K562 (cell line): Measurements from ENCODE around the gene SLC25A4. TPM values are rescaled to one million over a fixed set of nuclear protein-coding genes. Genes with fewer than 3 reads are reported as not detected.
A peak's percentile ranks its signal among the peaks of the same experiment; 100 is the strongest.

ENCODE experiments used
- ARID1B ChIP-seq: fragments of 450-650 bp; IDR thresholded peaks from 2 replicates; pipeline ENCODE4 v1.6.1; 2016; ENCODE audit warnings: antibody characterized with exemption, mild to moderate bottlenecking, inconsistent platforms
- CBFA2T3 ChIP-seq: fragments of 450-650 bp; IDR thresholded peaks from 2 replicates; pipeline ENCODE4 v1.6.1; 2017
- CBX3 ChIP-seq, 2 experiments: IDR thresholded peaks; 1 replicate in 1 of 2; 2 replicates in 1 of 2; pipeline ENCODE4 v1.6.1; 2012; ENCODE audit warnings: inconsistent platforms in 2 of 2, low read length in 2 of 2, borderline replicate concordance in 1 of 2, control low read depth in 1 of 2
- CHD1 ChIP-seq: fragments of 200-600 bp; sonication (generic); IDR thresholded peaks from one replicate; pipeline ENCODE4 v1.6.1; 2012; ENCODE audit warnings: mild to moderate bottlenecking, moderate library complexity, low read length, inconsistent platforms
- ELF4 ChIP-seq: fragments of 450-650 bp; formaldehyde crosslinking; IDR thresholded peaks from 2 replicates; pipeline ENCODE4 v1.4.0; 2022; ENCODE audit warnings: missing genetic modification characterization
- EZH2 ChIP-seq: IDR thresholded peaks from 2 replicates; pipeline ENCODE4 v1.6.1; 2012; ENCODE audit warnings: low read depth, mild to moderate bottlenecking, inconsistent platforms, low read length, borderline replicate concordance
- HIVEP1 ChIP-seq: fragments of 250-450 bp; sonication (Bioruptor Pico); IDR thresholded peaks from 2 replicates; pipeline ENCODE4 v1.4.0; 2020; ENCODE audit warnings: mild to moderate bottlenecking
- ILK ChIP-seq: fragments of 450-650 bp; IDR thresholded peaks from 2 replicates; pipeline ENCODE4 v1.6.1; 2016; ENCODE audit warnings: missing genetic modification characterization, low read depth, mild to moderate bottlenecking, missing compliant biosample characterization, moderate library complexity, borderline replicate concordance
- NR2C1 ChIP-seq, 2 experiments: fragments of 450-650 bp; IDR thresholded peaks; 2 replicates each; pipeline ENCODE4 v1.6.1; 2017; ENCODE audit warnings: mild to moderate bottlenecking in 2 of 2, antibody characterized with exemption in 1 of 2, inconsistent platforms in 1 of 2, missing compliant biosample characterization in 1 of 2, missing genetic modification characterization in 1 of 2
- RBM14 ChIP-seq: fragments of 200-400 bp; formaldehyde crosslinking; IDR thresholded peaks from 2 replicates; pipeline ENCODE4 v1.6.1; 2018; ENCODE audit warnings: low read depth, mild to moderate bottlenecking, low read length, moderate library complexity, borderline replicate concordance; ENCODE audit not compliant: insufficient read depth
- SMAD2 ChIP-seq: fragments of 150-350 bp; IDR thresholded peaks from 2 replicates; pipeline ENCODE4 v1.6.1; 2014; ENCODE audit warnings: low read depth, mild to moderate bottlenecking, low read length
- SMARCE1 ChIP-seq: fragments of 450-650 bp; IDR thresholded peaks from 2 replicates; pipeline ENCODE4 v1.7.1; 2016; ENCODE audit warnings: mild to moderate bottlenecking
- TOE1 ChIP-seq, 2 experiments: fragments of 450-650 bp in 1 of 2; sonication (generic) in 1 of 2; formaldehyde crosslinking in 1 of 2; IDR thresholded peaks; 2 replicates each; pipeline versions ENCODE4 v1.7.1 to v1.8.0; 2016 to 2022; ENCODE audit warnings: borderline replicate concordance in 2 of 2, mild to moderate bottlenecking in 2 of 2, antibody characterized with exemption in 1 of 2, inconsistent platforms in 1 of 2, low read depth in 1 of 2, missing genetic modification reagents in 1 of 2, moderate library complexity in 1 of 2
- ZFP36 ChIP-seq: fragments of 150-350 bp; IDR thresholded peaks from 2 replicates; pipeline ENCODE4 v1.6.1; 2018; ENCODE audit warnings: low read length, low read depth; ENCODE audit not compliant: partially characterized antibody
- ZKSCAN3 ChIP-seq: fragments of 250-450 bp; sonication (Bioruptor Pico); IDR thresholded peaks from 2 replicates; pipeline ENCODE4 v1.4.0; 2020
- ZNF197 ChIP-seq: fragments of 200-800 bp; sonication (Bioruptor generic); IDR thresholded peaks from 2 replicates; pipeline ENCODE4 v1.6.1; 2016; ENCODE audit warnings: low read depth, missing genetic modification characterization, missing compliant biosample characterization
- ZNF408 ChIP-seq: fragments of 250-450 bp; sonication (Bioruptor Pico); IDR thresholded peaks from 2 replicates; pipeline ENCODE4 v1.4.0; 2020; ENCODE audit warnings: low read depth, mild to moderate bottlenecking, moderate library complexity
- ZNF511 ChIP-seq: sonication (generic); formaldehyde crosslinking; IDR thresholded peaks from 2 replicates; pipeline ENCODE4 v1.8.0; 2022; ENCODE audit warnings: mild to moderate bottlenecking, missing genetic modification reagents
- ZNF740 ChIP-seq, 3 experiments: fragments of 200-800 bp in 1 of 3; sonication (Bioruptor generic) in 1 of 3; sonication (generic) in 1 of 3; formaldehyde crosslinking in 1 of 3; IDR thresholded peaks; 2 replicates each; pipeline versions ENCODE4 v1.6.1 to v1.8.0; 2016 to 2022; ENCODE audit warnings: mild to moderate bottlenecking in 2 of 3, missing compliant biosample characterization in 2 of 3, missing genetic modification characterization in 2 of 3, missing genetic modification reagents in 1 of 3
- polyA plus RNA-seq, 8 experiments: library from polyadenylated mRNA; depleted of rRNA in 4 of 8; stranded (reverse) in 5 of 8; unstranded in 3 of 8; fragments of >200 nt; fragmentation: Nextera tagmentation in 2 of 8; fragmentation: Illumina TruSeq in 1 of 8; extraction: Ambion mirVana in 2 of 8; extraction: Trizol in 1 of 8; gene quantifications; 2 replicates each; pipeline versions ENCODE4 v1.2.1 to v1.2.3, GENCODE V29; 2011 to 2014; ENCODE audit warnings: inconsistent platforms in 1 of 8, missing spikeins in 1 of 8
- total RNA-seq, 7 experiments: library from RNA; depleted of rRNA in 6 of 7; stranded (reverse); fragments of >200 nt in 6 of 7; fragmentation: Illumina TruSeq in 2 of 7; extraction: Trizol in 2 of 7; gene quantifications; 2 replicates each; pipeline versions ENCODE4 v1.2.1 to v1.2.3, GENCODE V29; 2011 to 2021; ENCODE audit warnings: low replicate concordance in 1 of 7
- TF ChIP-seq, protein P1 (sequence below): fragments of 450-650 bp; IDR thresholded peaks from 2 replicates; pipeline ENCODE4 v1.7.0; 2016; ENCODE audit warnings: borderline replicate concordance
- TF ChIP-seq, protein P2 (sequence below): fragments of 250-450 bp; sonication (Bioruptor Pico); IDR thresholded peaks from 2 replicates; pipeline ENCODE4 v1.5.0; 2021
- TF ChIP-seq, protein P3 (sequence below): sonication (generic); formaldehyde crosslinking; IDR thresholded peaks from 2 replicates; pipeline ENCODE4 v1.8.0; 2022; ENCODE audit warnings: mild to moderate bottlenecking, missing genetic modification reagents

SLC25A4 gene
- total and polyA plus RNA-seq, 9 of the 15 experiments (the other 6 are each of a cell fraction or from before 2014, with no cell fraction given) = 8.3 to 28.6 (median 19.5) TPM

DNA sequence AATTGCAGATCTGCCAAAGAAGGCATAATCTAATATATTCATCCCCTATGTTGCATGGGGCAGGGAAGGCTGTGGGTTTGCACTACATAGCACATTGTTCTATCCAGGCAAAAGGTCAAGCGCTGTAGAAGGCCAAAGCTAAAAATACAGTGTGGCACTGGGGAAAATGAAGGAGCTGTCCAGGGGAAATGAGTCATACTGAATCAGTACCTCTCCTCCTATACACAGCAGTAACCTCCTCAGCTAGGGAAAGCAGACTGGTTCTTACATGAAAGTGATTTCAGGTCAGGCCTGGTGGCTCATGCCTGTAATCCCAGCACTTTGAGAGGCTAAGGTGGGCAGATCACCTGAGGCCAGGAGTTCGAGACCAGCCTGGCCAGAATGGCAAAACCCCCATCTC is 31.0 kb upstream of the SLC25A4 start (continued):
- TF ChIP-seq, protein P1, sequence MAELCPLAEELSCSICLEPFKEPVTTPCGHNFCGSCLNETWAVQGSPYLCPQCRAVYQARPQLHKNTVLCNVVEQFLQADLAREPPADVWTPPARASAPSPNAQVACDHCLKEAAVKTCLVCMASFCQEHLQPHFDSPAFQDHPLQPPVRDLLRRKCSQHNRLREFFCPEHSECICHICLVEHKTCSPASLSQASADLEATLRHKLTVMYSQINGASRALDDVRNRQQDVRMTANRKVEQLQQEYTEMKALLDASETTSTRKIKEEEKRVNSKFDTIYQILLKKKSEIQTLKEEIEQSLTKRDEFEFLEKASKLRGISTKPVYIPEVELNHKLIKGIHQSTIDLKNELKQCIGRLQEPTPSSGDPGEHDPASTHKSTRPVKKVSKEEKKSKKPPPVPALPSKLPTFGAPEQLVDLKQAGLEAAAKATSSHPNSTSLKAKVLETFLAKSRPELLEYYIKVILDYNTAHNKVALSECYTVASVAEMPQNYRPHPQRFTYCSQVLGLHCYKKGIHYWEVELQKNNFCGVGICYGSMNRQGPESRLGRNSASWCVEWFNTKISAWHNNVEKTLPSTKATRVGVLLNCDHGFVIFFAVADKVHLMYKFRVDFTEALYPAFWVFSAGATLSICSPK = no peak
- TF ChIP-seq ZNF511 (CRISPR knock-in tag) = no peak
- no peak for TF ChIP-seq ZNF408 (CRISPR knock-in tag)
- no peak for TF ChIP-seq RBM14
- TF ChIP-seq ZNF197 (CRISPR knock-in tag) = no peak
- TF ChIP-seq CBX3 (IDR thresholded peaks at IDR 0.05; ENCODE audit: borderline replicate concordance in 1 of 2, low read length in 2 of 2) = no peak; a peak in 1 of 3 replicates
- TF ChIP-seq ZFP36 = no peak
- TF ChIP-seq EZH2 = no peak
- TF ChIP-seq SMARCE1 = peak; percentile 68; the same call in 1 of the 2 replicates
- no peak for TF ChIP-seq ELF4 (CRISPR knock-in tag)
- TF ChIP-seq, protein P2, sequence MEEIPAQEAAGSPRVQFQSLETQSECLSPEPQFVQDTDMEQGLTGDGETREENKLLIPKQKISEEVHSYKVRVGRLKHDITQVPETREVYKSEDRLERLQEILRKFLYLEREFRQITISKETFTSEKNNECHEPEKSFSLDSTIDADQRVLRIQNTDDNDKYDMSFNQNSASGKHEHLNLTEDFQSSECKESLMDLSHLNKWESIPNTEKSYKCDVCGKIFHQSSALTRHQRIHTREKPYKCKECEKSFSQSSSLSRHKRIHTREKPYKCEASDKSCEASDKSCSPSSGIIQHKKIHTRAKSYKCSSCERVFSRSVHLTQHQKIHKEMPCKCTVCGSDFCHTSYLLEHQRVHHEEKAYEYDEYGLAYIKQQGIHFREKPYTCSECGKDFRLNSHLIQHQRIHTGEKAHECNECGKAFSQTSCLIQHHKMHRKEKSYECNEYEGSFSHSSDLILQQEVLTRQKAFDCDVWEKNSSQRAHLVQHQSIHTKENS = no peak
- no peak for TF ChIP-seq CHD1
- peak; percentile 57 for TF ChIP-seq ARID1B
- TF ChIP-seq ZKSCAN3 (CRISPR knock-in tag) = no peak
- no peak for TF ChIP-seq TOE1 (IDR thresholded peaks at IDR 0.05; ENCODE audit: borderline replicate concordance)
- TF ChIP-seq TOE1 (CRISPR knock-in tag; IDR thresholded peaks at IDR 0.05; ENCODE audit: borderline replicate concordance, low read depth) = no peak
- TF ChIP-seq ZNF740 (CRISPR knock-in tag; IDR thresholded peaks at IDR 0.05) = no peak
- no peak for TF ChIP-seq ZNF740 (tag; IDR thresholded peaks at IDR 0.05)
- 0 out of 2 replicates have a peak, but pooled peaks have one; percentile 8 for TF ChIP-seq CBFA2T3
- no peak for TF ChIP-seq ILK (tag)
- no peak for TF ChIP-seq SMAD2
- TF ChIP-seq, protein P3, sequence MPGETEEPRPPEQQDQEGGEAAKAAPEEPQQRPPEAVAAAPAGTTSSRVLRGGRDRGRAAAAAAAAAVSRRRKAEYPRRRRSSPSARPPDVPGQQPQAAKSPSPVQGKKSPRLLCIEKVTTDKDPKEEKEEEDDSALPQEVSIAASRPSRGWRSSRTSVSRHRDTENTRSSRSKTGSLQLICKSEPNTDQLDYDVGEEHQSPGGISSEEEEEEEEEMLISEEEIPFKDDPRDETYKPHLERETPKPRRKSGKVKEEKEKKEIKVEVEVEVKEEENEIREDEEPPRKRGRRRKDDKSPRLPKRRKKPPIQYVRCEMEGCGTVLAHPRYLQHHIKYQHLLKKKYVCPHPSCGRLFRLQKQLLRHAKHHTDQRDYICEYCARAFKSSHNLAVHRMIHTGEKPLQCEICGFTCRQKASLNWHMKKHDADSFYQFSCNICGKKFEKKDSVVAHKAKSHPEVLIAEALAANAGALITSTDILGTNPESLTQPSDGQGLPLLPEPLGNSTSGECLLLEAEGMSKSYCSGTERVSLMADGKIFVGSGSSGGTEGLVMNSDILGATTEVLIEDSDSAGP (CRISPR knock-in tag) = no peak
- 0 out of 2 replicates have a peak, but pooled peaks have one; percentile 4 for TF ChIP-seq NR2C1 (IDR thresholded peaks at IDR 0.05)
- no peak for TF ChIP-seq NR2C1 (tag; IDR thresholded peaks at IDR 0.05)
- no peak for TF ChIP-seq HIVEP1 (CRISPR knock-in tag)
